Suprapubic skin (tissue), 4 donors: Measurements from ENCODE around the gene MRPL46.

Experiments used
- EP300 ChIP-seq: sonication (generic); formaldehyde crosslinking; IDR thresholded peaks from one replicate; pipeline ENCODE4 v1.6.1; 2017; ENCODE audit warnings: antibody characterized with exemption
- POLR2A ChIP-seq, 2 donors: fragments of 450-650 bp; IDR thresholded peaks; one replicate each; pipeline ENCODE4 v1.6.1; 2017; ENCODE audit warnings: antibody characterized with exemption in 2 of 2, mild to moderate bottlenecking in 2 of 2, moderate library complexity in 2 of 2
- POLR2AphosphoS5 ChIP-seq, 3 donors: sonication (generic); formaldehyde crosslinking; IDR thresholded peaks; one replicate each; pipeline ENCODE4 v1.6.1; 2017; ENCODE audit warnings: antibody characterized with exemption in 3 of 3
- TF ChIP-seq, protein P1 (sequence below), 2 donors: fragments of 200-600 bp in 1 of 2; fragments of 450-650 bp in 1 of 2; sonication (generic) in 1 of 2; IDR thresholded peaks; one replicate each; pipeline ENCODE4 v1.5.1; 2016 to 2019; ENCODE audit warnings: antibody characterized with exemption in 2 of 2, mild to moderate bottlenecking in 1 of 2, moderate library complexity in 1 of 2

DNA sequence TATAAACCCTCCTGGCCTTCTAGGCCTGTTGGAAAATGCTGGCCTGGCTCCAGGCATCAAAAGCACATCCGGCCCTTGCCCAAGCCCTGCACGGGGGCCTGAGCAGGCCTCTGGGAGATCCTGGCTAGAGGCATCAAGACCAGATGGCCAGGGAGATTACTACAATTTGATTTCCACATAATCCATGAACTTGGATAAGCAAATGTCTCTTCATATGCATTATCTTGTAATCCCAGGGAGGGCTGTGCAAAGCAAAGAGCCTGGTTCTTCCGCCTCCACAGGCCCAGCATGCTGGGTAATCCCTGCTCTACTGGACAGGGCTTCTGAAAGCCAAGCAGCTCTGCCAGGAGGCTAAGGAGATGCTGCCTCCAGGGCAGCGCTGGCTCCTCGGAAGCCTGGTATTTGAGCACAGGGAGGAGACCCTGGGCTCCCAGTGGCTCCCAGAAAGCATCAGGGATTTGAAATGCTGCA is 18.2 kb downstream of the MRPL46 start:
- TF ChIP-seq, protein P1, sequence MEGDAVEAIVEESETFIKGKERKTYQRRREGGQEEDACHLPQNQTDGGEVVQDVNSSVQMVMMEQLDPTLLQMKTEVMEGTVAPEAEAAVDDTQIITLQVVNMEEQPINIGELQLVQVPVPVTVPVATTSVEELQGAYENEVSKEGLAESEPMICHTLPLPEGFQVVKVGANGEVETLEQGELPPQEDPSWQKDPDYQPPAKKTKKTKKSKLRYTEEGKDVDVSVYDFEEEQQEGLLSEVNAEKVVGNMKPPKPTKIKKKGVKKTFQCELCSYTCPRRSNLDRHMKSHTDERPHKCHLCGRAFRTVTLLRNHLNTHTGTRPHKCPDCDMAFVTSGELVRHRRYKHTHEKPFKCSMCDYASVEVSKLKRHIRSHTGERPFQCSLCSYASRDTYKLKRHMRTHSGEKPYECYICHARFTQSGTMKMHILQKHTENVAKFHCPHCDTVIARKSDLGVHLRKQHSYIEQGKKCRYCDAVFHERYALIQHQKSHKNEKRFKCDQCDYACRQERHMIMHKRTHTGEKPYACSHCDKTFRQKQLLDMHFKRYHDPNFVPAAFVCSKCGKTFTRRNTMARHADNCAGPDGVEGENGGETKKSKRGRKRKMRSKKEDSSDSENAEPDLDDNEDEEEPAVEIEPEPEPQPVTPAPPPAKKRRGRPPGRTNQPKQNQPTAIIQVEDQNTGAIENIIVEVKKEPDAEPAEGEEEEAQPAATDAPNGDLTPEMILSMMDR (IDR thresholded peaks at IDR 0.05) = no peak
- no peak for TF ChIP-seq POLR2AphosphoS5 (IDR thresholded peaks at IDR 0.05)
- TF ChIP-seq POLR2A (IDR thresholded peaks at IDR 0.05) = no peak
- TF ChIP-seq EP300 = no peak
